Measurements from ENCODE around the gene PPID.

DNA sequence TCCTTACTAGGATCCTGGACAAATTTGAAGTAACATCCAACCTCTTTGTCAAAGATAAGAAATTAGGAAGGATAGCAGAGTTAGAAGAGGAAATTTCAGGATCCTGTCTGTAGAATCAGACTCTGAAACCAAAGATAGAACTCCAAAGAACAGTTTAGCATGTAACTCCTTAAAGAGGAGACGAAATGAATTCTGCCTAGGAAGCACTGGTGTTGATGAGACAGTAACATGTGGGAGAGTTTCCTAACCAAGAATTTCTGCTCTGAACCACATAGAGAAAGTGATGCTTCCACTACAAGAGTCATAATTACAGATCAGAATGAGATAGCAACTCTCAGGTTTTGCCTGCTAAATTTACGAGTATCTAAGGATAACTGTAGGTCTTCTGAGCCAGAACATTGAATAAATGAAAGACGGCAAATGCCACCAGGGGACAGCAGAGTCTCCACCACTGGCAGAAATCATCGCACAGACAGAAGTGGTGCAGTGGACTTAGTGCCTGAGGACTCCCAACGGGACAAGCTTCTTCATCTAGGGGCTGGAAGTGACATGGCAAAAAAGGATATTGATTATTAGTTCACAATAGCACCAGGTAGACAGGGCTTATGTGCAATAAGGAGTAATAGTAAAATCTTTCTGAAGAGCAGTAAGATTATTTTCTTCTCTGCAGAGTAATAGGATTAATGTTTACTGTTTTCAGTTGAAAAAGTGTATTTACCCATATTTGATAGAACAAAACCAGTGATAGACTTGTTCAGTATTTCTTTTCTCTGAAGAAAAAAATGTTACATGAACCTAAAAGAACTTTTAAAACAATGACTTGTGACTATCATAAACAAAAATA, 6.7 kb upstream of the PPID start:
- TF ChIP-seq POLR2A (IDR thresholded peaks at IDR 0.05; ENCODE audit: low read depth, low read length), result no peak
- TF ChIP-seq FOS (IDR thresholded peaks at IDR 0.05; ENCODE audit: low read depth, low read length), result no peak
- TF ChIP-seq, protein P1, sequence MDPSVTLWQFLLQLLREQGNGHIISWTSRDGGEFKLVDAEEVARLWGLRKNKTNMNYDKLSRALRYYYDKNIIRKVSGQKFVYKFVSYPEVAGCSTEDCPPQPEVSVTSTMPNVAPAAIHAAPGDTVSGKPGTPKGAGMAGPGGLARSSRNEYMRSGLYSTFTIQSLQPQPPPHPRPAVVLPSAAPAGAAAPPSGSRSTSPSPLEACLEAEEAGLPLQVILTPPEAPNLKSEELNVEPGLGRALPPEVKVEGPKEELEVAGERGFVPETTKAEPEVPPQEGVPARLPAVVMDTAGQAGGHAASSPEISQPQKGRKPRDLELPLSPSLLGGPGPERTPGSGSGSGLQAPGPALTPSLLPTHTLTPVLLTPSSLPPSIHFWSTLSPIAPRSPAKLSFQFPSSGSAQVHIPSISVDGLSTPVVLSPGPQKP (IDR thresholded peaks at IDR 0.05; ENCODE audit: borderline replicate concordance, low read depth, low read length), result no peak
- TF ChIP-seq, protein P2, sequence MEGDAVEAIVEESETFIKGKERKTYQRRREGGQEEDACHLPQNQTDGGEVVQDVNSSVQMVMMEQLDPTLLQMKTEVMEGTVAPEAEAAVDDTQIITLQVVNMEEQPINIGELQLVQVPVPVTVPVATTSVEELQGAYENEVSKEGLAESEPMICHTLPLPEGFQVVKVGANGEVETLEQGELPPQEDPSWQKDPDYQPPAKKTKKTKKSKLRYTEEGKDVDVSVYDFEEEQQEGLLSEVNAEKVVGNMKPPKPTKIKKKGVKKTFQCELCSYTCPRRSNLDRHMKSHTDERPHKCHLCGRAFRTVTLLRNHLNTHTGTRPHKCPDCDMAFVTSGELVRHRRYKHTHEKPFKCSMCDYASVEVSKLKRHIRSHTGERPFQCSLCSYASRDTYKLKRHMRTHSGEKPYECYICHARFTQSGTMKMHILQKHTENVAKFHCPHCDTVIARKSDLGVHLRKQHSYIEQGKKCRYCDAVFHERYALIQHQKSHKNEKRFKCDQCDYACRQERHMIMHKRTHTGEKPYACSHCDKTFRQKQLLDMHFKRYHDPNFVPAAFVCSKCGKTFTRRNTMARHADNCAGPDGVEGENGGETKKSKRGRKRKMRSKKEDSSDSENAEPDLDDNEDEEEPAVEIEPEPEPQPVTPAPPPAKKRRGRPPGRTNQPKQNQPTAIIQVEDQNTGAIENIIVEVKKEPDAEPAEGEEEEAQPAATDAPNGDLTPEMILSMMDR (conservative IDR thresholded peaks at IDR 0.05; ENCODE audit: low read depth, low read length), result peak; percentile 98
- TF ChIP-seq SMC3 (IDR thresholded peaks at IDR 0.05; ENCODE audit: low read depth, low read length), result peak; percentile 99

Data from IMR-90 (cell line).